DMS53 (cell line): ENCODE measurements around the gene FUT9.
"Not testable (repeated sequence)": the region's sequence is repeated elsewhere in the genome, so short reads cannot be mapped to it uniquely, and the experiment has no call there.

Source experiments
- DNase-seq: peaks from one replicate; lab custom pipeline; 2025; lab: John Stamatoyannopoulos, UW

FUT9 gene

DNA sequence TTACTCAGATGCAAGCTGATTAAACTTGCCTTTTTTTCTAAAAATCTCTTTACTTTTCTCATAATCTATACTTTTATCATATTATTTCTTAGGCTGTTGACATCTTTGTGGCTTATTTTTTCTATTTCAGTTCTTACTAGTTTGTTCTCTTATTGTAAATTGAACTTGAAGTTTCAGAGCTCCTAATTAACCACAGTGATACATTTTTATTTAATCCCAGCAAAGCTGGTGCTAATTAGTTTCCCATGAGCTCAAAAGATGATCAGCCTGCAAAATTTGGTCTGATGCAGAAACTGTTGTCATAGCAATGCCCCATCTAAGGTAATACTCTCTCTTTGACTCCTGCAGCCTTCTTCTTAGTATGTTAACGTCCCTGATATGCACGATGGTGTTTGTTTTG, 170.3 kb downstream of the FUT9 start:
- DNase-seq: no peak

- DNase-seq: no peak
These were observed 170.9 kb downstream of the FUT9 start for GRCh38 chr6:96186516-96187195.

DNA sequence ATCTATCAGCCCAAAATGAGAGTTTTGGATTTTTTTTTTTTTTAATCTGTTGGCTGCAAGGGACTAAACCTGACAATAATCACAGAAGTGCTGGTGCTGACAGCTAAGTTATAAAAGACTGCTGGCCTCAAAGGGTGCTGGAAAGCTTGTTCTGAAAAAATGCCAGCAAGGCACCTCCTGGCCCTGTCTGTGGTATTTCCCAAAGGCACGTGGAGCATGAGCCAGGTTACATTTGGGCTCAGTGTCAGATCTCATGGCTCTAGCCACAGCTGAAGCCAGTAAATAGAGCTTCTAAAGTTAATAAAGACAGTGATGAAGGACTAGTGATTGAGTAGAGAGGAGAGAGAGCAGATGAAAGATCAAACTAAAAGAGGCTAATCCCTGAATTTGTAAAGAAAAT, 178.9 kb downstream of the FUT9 start:
- DNase-seq: no peak

- DNase-seq: no peak
These were observed 179.5 kb downstream of the FUT9 start for GRCh38 chr6:96195272-96195671.

GRCh38 chr6:96196633-96197032, 180.9 kb downstream of the FUT9 start:
- DNase-seq: no peak

GRCh38 chr6:96197241-96197640, 181.5 kb downstream of the FUT9 start:
- DNase-seq: no peak

- no peak for DNase-seq
These were observed 186.8 kb downstream of the FUT9 start for GRCh38 chr6:96202571-96202970.

- DNase-seq: no peak
These were observed 195.6 kb downstream of the FUT9 start for GRCh38 chr6:96211341-96211740.

GRCh38 chr6:96212066-96212465, 196.3 kb downstream of the FUT9 start:
- no peak for DNase-seq

DNA sequence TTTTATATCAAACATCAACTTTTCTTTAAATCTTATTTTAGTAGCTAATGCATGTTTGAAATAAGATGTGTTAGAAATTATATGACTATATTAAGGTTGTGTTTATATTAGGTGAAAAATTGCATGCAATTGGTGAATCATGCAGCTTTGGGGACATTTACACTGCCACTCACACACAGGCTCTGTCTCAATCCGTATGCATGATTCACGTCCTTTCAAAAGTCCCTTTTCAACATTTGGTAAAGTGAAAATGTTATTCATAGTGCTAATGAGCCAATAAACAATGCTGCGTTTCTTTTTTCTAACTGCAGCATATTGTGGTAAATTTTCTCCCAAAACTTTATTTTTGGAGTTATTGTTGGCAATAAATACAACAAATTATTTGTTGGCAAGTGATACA, 198.0 kb downstream of the FUT9 start:
- no peak for DNase-seq

- DNase-seq: no peak
These were observed 207.9 kb downstream of the FUT9 start for GRCh38 chr6:96223695-96224094.

GRCh38 chr6:96227135-96227534, 211.4 kb downstream of the FUT9 start:
- DNase-seq: no peak

DNA sequence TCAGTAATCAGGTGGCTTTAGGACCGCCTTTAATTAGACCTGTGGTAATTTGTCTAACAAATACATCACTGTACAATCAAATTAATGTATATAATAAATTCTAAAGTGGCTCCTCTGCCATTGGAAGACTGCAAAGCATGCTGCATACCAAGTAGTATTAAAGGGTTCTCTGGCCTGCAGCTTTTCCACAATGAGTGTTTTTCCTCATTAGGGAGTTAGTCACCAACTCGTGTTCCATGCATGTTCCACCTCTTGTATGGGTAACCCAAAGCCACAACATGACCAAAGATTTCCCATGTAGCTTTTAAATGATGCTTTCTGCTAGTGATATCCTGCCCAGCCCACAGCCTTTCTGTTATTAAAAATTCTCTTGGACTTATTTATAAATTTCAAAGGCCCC, 218.7 kb downstream of the FUT9 start:
- no peak for DNase-seq

GRCh38 chr6:96235927-96236326, 220.2 kb downstream of the FUT9 start:
- DNase-seq: no peak

DNA sequence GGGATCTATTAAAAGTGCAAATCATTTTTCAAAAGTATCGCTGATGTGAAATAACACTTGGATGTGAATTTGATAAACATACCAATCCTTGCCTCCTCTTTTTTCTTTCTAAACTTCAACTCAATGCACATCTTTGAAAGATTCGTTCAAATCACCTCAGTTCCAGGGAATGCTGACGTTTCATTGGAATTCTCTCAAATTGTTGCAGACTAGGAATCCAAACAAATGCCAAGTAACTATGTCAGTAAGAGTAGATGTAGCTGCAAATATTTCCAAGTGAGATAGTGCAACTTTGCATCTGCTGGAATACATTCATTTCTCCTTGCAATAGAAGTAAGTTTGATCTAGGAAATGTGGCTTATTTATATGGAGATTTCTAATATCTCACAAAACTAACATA, 220.7 kb downstream of the FUT9 start:
- DNase-seq: no peak

DNA sequence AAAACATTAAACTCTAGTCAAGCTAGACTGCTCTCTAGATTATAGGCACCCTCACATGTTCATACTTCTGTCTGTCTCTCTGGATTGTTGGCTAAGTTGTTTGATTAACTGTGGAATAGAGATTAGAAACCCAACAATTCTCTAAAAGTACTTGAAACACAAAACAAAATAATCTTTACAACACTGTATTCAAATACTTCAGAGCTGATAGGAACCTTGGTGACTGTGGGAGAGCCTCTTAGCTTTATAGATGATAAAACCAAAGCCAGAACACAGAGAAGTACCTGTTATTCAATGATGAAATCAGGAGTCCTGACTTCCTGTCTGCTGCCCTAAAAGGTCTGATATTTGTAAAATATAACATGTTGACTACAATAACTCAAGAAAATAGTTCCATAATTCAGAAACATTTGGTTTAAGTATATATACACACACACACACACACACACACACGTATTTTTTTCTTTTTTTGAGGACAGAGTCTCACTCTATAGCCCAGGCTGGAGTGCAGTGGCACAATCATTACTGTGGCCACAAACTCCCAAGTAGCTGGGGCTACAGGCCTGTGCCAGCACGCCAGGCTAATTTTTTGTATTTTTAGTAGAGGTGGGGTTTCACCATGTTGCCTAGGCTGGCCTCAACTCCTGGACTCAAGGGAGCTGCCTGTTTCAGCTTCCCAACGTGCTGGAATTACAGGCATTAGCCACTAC, 222.0 kb downstream of the FUT9 start:
- DNase-seq: no peak

GRCh38 chr6:96246563-96246962, 230.8 kb downstream of the FUT9 start:
- DNase-seq: no peak

GRCh38 chr6:96249755-96250154, 234.0 kb downstream of the FUT9 start:
- no peak for DNase-seq

GRCh38 chr6:96257751-96258150, 242.0 kb downstream of the FUT9 start:
- DNase-seq: no peak

DNA sequence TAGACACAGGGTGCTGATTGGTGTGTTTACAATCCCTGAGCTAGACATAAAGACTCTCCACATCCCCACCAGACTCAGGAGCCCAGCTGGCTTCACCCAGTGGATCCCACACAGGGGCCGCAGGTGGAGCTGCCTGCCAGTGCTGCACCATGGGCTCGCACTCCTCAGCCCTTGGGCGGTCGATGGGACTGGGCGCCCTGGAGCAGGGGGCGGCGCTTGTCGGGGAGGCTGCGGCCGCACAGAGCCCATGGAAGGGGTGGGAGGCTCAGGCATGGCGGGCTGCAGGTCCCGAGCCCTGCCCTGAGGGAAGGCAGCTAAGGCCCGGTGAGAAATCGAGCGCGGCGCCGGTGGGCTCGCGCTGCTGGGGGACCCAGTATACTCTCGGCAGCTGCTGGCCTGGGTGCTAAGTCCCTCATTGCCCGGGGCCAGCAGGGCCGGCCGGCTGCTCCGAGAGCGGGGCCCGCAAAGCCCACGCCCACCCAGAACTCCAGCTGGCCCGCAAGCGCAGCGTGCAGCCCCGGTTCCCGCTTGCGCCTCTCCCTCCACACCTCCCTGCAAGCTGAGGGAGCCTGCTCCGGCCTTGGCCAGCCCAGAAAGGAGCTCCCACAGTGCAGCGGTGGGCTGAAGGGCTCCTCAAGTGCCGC, 245.1 kb downstream of the FUT9 start:
- not testable (repeated sequence) for DNase-seq
